Regular cardiac myocyte (primary cell): Measurements from ENCODE around the gene RIBC1. TPM values are rescaled to one million over a fixed set of nuclear protein-coding genes. Genes with fewer than 3 reads are reported as not detected.

ENCODE experiments used
- total RNA-seq: library from RNA; depleted of rRNA; stranded (reverse); fragments of >200 nt; gene quantifications from 2 replicates; pipeline ENCODE4 v1.2.3, GENCODE V29; 2014

RIBC1 gene
- 0.19 and 0.28 TPM in 2 replicates for total RNA-seq

GRCh38 chrX:53422861-53423306 is at the start of gene RIBC1:
RIBC1 (plus strand) TSS chrX:53422873; CDS start chrX:53426277, 3,404 bp downstream.

DNA sequence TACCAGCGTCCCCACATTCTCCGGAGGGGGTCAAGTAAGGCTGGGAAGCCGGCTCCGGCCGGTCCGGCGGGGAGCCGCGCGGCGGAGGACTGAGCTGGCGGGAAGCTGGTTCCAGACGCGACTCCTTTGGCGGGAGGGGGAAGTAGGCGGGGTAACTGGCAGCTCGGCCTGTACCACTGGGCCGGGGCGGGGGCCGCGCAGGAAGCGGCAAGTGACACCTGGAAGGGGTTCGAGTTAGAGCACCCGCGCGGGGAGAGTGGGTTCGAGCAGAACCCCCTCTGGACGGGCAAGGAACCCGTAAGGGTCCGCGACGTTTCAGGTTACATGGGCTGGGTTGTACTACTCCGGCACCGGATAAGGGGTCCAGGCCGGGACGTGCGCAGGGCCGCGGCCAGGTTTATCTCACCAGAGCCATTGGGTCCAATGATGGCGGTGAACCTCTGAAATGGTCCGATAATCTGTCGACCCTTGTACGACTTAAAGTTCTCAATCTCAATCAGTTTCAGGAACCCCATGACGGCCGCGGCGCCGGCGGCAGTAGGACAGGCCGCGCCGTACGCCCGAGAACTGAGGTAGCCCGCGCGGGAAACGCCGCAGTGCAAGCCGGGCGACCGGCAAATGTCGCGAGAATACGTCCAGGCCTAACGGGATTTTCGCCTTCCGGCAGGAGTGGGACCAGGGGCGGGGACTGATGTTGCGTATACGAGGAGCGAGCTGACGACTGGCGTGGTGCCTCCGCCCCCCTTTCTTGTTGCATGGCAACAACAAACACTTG is 400 bp upstream of the RIBC1 start, which contains the start of gene SMC1A:
TSS of gene SMC1A (minus strand) at position 569 of the 775 bp plus-strand sequence. CDS start at position 515, 54 bp downstream.

GRCh38 chrX:53433651-53434639 is 11.3 kb downstream of the RIBC1 start, which contains the start of gene HSD17B10:
HSD17B10 (minus strand) TSS chrX:53434370; CDS start chrX:53434345, 25 bp downstream.

Other genes starting within 250 kb of the RIBC1 start
- gene KDM5C, start 197.7 kb upstream of the RIBC1 start, total RNA-seq = 113 and 164 TPM in 2 replicates
- 4.0 and 4.2 TPM in 2 replicates for gene IQSEC2, start 141.3 kb upstream of the RIBC1 start, total RNA-seq
- 8.2 and 33.9 TPM in 2 replicates for gene SMC1A, start 219 bp upstream of the RIBC1 start, total RNA-seq
- gene HSD17B10, start 11.5 kb downstream of the RIBC1 start, total RNA-seq = 46.5 and 113 TPM in 2 replicates